NCI-H2227 (cell line): ENCODE data around the gene IRAK2.
"Not testable (repeated sequence)": the region's sequence is repeated elsewhere in the genome, so short reads cannot be mapped to it uniquely, and the experiment has no call there.

Experiments used
- DNase-seq: peaks from one replicate; lab custom pipeline; 2025; ENCODE audit not compliant: unreplicated experiment; lab: John Stamatoyannopoulos, UW

The IRAK2 gene

GRCh38 chr3:10248984-10249748 lies 84.4 kb downstream of the IRAK2 start:
- peak; percentile 8 for DNase-seq

GRCh38 chr3:10249833-10250232 lies 85.1 kb downstream of the IRAK2 start:
- DNase-seq: no peak

DNA sequence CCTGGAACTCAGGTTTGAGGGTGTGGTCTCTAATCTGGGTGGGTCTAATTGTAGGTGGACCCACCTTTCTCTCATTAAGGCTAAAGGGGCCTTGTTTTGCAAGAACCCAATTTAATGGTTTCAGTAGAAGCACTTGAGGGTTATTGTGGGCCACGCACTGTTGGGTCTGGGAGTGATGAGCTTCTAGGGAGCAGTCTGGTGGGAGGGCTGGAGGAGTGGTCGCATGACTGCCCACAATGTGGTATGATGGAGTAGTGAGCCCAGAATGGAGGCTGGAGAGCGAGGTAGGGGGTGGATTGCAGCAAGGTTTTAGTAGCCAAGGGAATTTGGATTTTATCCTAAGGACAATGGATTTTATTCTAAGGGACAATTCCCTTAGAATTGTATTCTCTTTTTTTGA lies 86.3 kb downstream of the IRAK2 start:
- no peak for DNase-seq

- no peak for DNase-seq
Observed at GRCh38 chr3:10253731-10254130, 89.0 kb downstream of the IRAK2 start.

- DNase-seq: no peak
Observed at GRCh38 chr3:10255835-10256234, 91.1 kb downstream of the IRAK2 start.

DNA sequence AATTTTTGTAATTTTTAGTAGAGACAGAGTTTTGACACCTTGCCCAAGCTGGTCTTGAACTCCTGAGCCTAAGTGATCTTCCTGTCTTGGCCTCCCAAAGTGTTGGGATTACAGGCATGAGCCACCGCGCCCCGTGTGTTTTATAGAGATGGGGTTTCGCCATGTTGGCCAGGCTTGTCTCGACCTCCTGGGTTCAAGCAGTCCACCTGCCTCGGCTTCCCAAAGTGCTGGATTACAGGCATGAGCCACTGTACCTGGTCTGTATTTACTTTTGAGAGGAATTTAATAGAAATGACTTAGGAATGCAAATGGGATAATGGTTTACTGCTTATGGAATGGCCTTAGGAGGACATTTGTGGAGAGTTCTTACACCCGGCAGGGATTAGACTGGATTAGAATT lies 94.3 kb downstream of the IRAK2 start:
- DNase-seq: no peak

DNA sequence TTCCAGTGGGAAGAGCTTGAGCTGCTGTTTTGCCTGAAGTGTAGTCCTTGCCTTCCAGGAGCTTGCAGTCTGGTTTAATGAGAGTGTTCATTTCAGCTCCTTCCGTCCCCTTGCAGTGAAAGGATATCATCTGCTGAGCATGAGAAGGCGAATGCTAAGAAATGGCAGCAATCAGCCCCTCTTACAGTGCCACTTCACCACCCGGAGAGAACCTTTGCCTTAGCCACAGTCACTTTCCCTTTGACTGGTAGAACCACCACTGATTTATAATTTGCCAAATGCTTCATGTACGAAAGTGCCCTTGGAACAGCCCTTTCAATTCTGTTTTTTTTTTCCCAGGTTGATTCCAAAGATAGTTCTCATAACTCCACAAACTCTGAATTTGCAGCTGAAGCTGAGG lies 95.1 kb downstream of the IRAK2 start:
- no peak for DNase-seq

DNA sequence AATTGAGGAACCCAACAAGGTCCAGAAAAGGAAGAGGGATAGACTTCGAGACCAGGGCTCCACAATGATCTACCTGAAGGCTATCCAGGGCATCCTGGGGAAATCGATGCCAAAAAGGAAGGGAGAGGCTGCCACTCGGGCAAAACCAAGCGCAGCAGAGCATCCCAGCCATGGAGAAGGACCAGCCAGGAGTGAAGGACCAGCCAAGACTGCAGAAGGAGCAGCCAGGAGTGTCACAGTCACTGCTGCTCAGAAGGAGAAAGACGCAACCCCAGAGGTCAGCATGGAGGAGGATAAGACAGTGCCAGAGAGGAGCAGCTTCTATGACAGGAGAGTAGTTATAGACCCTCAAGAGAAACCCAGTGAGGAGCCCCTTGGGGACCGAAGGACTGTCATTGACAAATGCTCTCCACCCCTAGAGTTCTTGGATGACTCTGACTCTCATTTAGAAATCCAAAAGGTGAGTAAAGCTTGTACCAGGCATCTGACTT lies 95.5 kb downstream of the IRAK2 start:
- DNase-seq: no peak

- no peak for DNase-seq
Observed at GRCh38 chr3:10262027-10262426, 97.3 kb downstream of the IRAK2 start.

DNA sequence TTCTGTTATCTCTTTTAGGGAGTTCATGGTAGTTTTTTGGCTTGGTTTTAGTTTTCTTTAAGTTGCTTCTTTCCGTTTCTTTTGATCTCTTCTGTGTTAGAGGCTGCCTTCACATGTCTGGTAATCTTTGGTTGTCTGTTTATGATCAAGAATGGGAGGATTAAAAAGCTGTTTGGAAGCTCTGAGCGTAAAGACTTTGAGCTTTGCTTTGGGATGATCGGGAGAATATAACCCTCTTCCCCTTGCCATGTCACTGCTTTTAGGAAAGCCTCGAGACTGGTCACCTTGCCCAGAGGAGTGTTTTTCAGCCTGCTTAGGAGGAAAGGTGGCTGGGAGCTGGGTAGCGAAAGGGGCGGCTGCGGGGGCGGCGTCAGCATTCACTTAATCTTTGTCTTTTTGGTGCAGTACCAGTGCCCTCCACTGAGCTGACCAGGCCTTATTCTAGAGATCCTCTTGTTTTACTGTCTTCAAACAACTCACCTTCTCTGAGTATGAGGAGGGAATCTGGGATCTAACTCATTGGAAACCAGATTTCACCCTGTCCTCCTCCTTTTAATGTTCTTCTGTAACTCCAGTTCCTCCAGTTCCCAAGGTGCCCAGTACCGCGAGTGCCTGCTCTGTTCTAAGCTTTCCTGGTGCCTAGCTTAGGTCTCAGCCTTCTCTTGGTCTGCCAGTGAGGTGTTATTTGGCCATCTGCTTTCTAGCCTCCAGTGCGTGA lies 99.1 kb downstream of the IRAK2 start:
- DNase-seq: peak; percentile 51

- DNase-seq: no peak
Observed at GRCh38 chr3:10265833-10266232, 101.1 kb downstream of the IRAK2 start.

- not testable (repeated sequence) for DNase-seq
Observed at GRCh38 chr3:10266936-10267335, 102.2 kb downstream of the IRAK2 start.

GRCh38 chr3:10268116-10268515 lies 103.4 kb downstream of the IRAK2 start:
- DNase-seq: no peak

DNA sequence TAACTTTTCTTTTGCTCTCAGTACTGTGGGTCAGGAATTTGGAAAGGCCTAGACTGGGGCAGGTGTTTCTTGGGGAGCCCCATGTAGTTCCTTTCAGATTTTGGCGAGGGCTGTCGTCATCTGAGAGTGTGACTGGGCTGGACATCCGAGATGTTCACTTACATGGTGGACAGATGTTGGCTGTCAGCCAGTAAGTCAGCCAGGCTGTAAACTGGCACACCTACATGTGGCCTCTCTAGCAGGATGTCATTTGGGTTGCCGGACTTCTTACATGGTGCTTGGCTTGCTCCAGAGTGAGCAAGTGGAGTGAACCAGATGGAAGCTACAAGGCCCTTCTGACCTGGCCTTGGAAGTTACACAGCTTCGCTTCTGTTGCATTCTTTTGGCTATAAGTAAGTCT lies 104.2 kb downstream of the IRAK2 start:
- DNase-seq: no peak

GRCh38 chr3:10269443-10269842 lies 104.7 kb downstream of the IRAK2 start:
- no peak for DNase-seq

- DNase-seq: not testable (repeated sequence)
Observed at GRCh38 chr3:10272476-10272875, 107.8 kb downstream of the IRAK2 start.

DNA sequence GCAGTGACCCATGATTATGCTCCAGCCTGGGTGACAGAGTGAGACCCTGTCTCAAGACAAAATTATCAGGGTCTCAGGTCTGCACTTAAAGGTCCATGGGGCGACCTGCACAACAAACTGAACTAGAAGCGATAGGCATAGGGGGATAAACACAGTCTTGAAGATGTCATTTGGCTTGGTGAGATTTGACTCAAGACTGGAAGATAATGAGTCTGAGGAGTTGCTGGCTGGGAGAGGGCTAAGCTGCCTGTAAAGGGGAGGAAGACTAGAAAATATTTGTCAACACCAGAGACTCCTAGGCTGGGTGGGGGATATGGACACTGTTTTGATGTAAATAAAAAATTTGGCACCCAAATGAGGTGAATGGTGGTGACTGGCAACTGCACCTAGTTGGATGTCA lies 108.3 kb downstream of the IRAK2 start:
- DNase-seq: no peak

DNA sequence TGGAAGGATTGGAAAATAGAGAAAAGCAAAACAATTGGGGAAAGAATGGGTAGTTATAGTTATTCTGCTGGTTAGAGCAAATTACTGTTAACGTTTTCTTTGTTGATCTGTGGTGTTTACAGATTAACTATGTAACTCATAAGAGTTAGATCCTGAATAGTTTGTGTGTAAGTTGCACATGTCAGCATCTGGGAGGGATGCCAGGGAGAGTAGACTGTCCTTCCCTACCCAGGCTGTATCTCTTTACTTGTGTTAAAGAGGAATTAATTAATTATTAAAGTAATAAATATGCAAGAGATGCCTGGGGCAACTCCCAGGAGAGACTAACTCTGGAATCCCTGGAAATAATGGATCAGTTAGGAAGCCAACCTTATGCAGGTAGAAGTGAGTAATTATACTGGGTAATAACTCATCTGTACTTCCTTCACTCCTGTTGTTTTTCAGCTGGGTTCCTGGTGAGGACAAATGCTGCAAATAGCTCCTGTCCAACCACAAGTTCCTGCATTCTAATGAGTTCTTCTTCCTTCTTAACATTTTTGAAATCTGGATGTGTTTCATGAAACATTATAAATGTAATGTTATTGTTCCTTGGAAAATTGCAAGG lies 109.1 kb downstream of the IRAK2 start:
- DNase-seq: no peak

GRCh38 chr3:10274601-10275000 lies 109.9 kb downstream of the IRAK2 start:
- peak; percentile 15 for DNase-seq

- no peak for DNase-seq
Observed at GRCh38 chr3:10277115-10277625, 112.5 kb downstream of the IRAK2 start.

DNA sequence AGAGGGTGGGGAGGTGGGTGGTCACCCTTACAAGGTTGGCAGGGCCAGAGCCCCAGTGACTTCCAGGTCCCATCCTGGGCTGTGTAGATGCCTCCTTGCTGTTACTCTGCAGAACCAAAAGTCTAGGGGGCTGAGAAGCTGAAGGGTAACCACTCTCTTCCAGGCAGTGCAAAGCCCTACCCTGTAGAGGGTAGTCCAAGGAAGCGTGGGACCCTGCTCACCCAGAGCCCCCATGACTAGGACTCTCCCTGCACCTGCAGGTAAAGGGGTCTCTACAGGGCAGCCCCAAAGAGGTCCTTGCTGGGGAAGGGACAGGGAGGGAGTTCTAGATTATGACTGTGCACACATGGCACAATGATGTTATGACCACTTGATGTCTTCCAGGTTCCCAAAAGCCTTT lies 113.8 kb downstream of the IRAK2 start:
- DNase-seq: no peak
